ENCODE measurements around the gene C3orf80.
"Not testable (repeated sequence)": the region's sequence is repeated elsewhere in the genome, so short reads cannot be mapped to it uniquely, and the experiment has no call there.

GRCh38 chr3:160204396-160205011 lies 20.7 kb upstream of the C3orf80 start:
- TF ChIP-seq CTCF (IDR thresholded peaks at IDR 0.05; ENCODE audit: low read length); EZH2 (optimal IDR thresholded peaks at IDR 0.05; ENCODE audit: low read depth, low read length); EZH2phosphoT487 (IDR thresholded peaks at IDR 0.05; ENCODE audit: low read length): not testable (repeated sequence)

Data from MM.1S (cell line).